PC-3 (cell line): Measurements from ENCODE around the gene ADAMTS13.

ENCODE experiments used
- EZH2 ChIP-seq: fragments of 300-600 bp; sonication (generic); IDR thresholded peaks from one replicate; pipeline ENCODE4 v1.6.1; 2017; ENCODE audit warnings: antibody characterized with exemption, mild to moderate bottlenecking, low read length; ENCODE audit not compliant: unreplicated experiment
- EZH2phosphoT487 ChIP-seq: fragments of 300-600 bp; sonication (generic); IDR thresholded peaks from 2 replicates; pipeline ENCODE4 v1.6.1; 2018; ENCODE audit warnings: mild to moderate bottlenecking, antibody characterized with exemption, low read length, borderline replicate concordance
- TF ChIP-seq, protein P1 (sequence below): fragments of 300-600 bp; sonication (generic); conservative IDR thresholded peaks from 2 replicates; pipeline ENCODE4 v1.5.1; 2017; ENCODE audit warnings: antibody characterized with exemption, low read depth, mild to moderate bottlenecking, low read length

DNA sequence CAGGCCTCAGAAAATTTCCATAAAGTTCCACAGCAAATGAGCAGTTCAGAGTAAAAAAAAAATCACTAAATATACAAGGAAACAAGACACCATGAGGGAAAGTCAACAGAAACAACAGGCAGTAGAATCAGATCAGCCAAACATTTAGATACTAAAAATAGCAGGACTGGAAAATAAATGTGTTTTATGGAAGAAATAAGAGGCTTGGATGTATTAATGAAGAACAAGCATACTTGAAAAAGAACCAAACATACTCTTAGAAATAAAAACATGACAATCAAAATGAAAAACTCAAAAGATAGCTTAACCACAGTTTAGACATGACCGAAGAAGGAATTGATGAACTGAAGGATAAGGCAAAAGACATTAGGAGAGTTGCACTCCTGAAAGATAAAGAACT lies 79.9 kb downstream of the ADAMTS13 start:
- TF ChIP-seq, protein P1, sequence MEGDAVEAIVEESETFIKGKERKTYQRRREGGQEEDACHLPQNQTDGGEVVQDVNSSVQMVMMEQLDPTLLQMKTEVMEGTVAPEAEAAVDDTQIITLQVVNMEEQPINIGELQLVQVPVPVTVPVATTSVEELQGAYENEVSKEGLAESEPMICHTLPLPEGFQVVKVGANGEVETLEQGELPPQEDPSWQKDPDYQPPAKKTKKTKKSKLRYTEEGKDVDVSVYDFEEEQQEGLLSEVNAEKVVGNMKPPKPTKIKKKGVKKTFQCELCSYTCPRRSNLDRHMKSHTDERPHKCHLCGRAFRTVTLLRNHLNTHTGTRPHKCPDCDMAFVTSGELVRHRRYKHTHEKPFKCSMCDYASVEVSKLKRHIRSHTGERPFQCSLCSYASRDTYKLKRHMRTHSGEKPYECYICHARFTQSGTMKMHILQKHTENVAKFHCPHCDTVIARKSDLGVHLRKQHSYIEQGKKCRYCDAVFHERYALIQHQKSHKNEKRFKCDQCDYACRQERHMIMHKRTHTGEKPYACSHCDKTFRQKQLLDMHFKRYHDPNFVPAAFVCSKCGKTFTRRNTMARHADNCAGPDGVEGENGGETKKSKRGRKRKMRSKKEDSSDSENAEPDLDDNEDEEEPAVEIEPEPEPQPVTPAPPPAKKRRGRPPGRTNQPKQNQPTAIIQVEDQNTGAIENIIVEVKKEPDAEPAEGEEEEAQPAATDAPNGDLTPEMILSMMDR: no peak
- TF ChIP-seq EZH2 (no peak), EZH2phosphoT487 (no peak)
